Keratinocyte (primary cell): ENCODE data around the gene BLOC1S4. TPM values are rescaled to one million over a fixed set of nuclear protein-coding genes. Genes with fewer than 3 reads are reported as not detected.
"Not testable (repeated sequence)": the region's sequence is repeated elsewhere in the genome, so short reads cannot be mapped to it uniquely, and the experiment has no call there.

ENCODE experiments used
- DNase-seq: peaks from one replicate; pipeline ENCODE4 v3.0.0-alpha.2; 2011; ENCODE audit warnings: low read depth, missing footprints, low spot score
- FAIRE-seq: peaks from 2 replicates; lab custom pipeline; 2011; peaks lifted over from hg19 to GRCh38; lab: Jason Lieb, UNC
- H2AFZ ChIP-seq: 2 replicates; pipeline ENCODE4 v1.6.0; 2012; ENCODE audit warnings: low read length, control low read depth, inconsistent platforms; ENCODE audit not compliant: control insufficient read depth
- H3K27ac ChIP-seq: 2 replicates; pipeline ENCODE4 v1.5.1; 2011; ENCODE audit warnings: low read length; ENCODE audit not compliant: control insufficient read depth, insufficient read depth
- H3K27me3 ChIP-seq: 3 replicates; pipeline ENCODE4 v1.6.0; 2011; ENCODE audit warnings: low read length; ENCODE audit not compliant: control insufficient read depth, insufficient read depth; ENCODE audit errors: extremely low read depth
- H3K36me3 ChIP-seq, 2 experiments: 2 replicates in 1 of 2; 3 replicates in 1 of 2; pipeline ENCODE4 v1.5.1; 2011; ENCODE audit warnings: low read length in 2 of 2, mild to moderate bottlenecking in 1 of 2; ENCODE audit not compliant: control insufficient read depth in 2 of 2, insufficient read depth in 2 of 2; ENCODE audit errors: extremely low read depth in 1 of 2
- H3K4me1 ChIP-seq: 3 replicates; pipeline ENCODE4 v1.5.1; 2011; ENCODE audit warnings: low read length; ENCODE audit not compliant: control insufficient read depth, insufficient read depth; ENCODE audit errors: extremely low read depth
- H3K4me2 ChIP-seq: 3 replicates; pipeline ENCODE4 v1.6.0; 2011; ENCODE audit warnings: low read depth, low read length; ENCODE audit not compliant: control insufficient read depth, insufficient read depth; ENCODE audit errors: extremely low read depth
- H3K4me3 ChIP-seq, 3 experiments: fragments of 200-600 bp in 1 of 3; sonication (generic) in 1 of 3; 2 replicates in 2 of 3; 3 replicates in 1 of 3; pipeline ENCODE4 v1.5.1; 2011 to 2016; ENCODE audit warnings: low read length in 3 of 3, mild to moderate bottlenecking in 3 of 3, control low read depth in 2 of 3, inconsistent platforms in 1 of 3, low read depth in 1 of 3, mixed read lengths in 1 of 3, mixed run types in 1 of 3, moderate library complexity in 1 of 3; ENCODE audit not compliant: control insufficient read depth in 2 of 3, insufficient read depth in 2 of 3; ENCODE audit errors: extremely low read depth in 1 of 3
- H3K79me2 ChIP-seq: 2 replicates; pipeline ENCODE4 v1.6.0; 2012; ENCODE audit warnings: low read length; ENCODE audit not compliant: control insufficient read depth, insufficient read depth
- H3K9ac ChIP-seq: 3 replicates; pipeline ENCODE4 v1.6.0; 2011; ENCODE audit warnings: low read length; ENCODE audit not compliant: control insufficient read depth, insufficient read depth; ENCODE audit errors: extremely low read depth
- H3K9me1 ChIP-seq: 3 replicates; pipeline ENCODE4 v1.6.0; 2011; ENCODE audit warnings: low read length; ENCODE audit not compliant: control insufficient read depth, insufficient read depth; ENCODE audit errors: extremely low read depth
- H3K9me3 ChIP-seq: 2 replicates; pipeline ENCODE4 v1.5.1; 2012; ENCODE audit warnings: low read depth, low read length; ENCODE audit not compliant: control insufficient read depth
- H4K20me1 ChIP-seq: 3 replicates; pipeline ENCODE4 v1.6.0; 2011; ENCODE audit warnings: low read length; ENCODE audit not compliant: control insufficient read depth, insufficient read depth; ENCODE audit errors: extremely low read depth
- CTCF ChIP-seq, 3 experiments: IDR thresholded peaks in 1 of 3; conservative IDR thresholded peaks in 1 of 3; optimal IDR thresholded peaks in 1 of 3; 2 replicates in 2 of 3; 3 replicates in 1 of 3; pipeline versions ENCODE3 to v1.5.1; 2011; ENCODE audit warnings: low read length in 3 of 3, mild to moderate bottlenecking in 3 of 3, moderate library complexity in 2 of 3, control low read depth in 1 of 3, inconsistent platforms in 1 of 3; ENCODE audit not compliant: insufficient read depth in 2 of 3; ENCODE audit errors: extremely low read depth in 1 of 3
- EZH2 ChIP-seq: IDR thresholded peaks from one replicate; pipeline ENCODE4 v1.6.1; 2012; ENCODE audit warnings: inconsistent platforms, mild to moderate bottlenecking, low read length, moderate library complexity
- dilution Hi-C: fragments of 300-500 bp; cut with MboI; formaldehyde crosslinking; loops from one replicate; pipeline ENCODE4 v1.7.0; 2020; ENCODE audit warnings: low sequenced_read_pairs; ENCODE audit not compliant: extremely low pct_ligation_motif_present
- polyA plus RNA-seq, 5 experiments: library from polyadenylated mRNA; depleted of rRNA in 3 of 5; stranded (reverse) in 3 of 5; stranded (forward) in 1 of 5; unstranded in 1 of 5; fragments of >200 nt; gene quantifications; 1 replicate in 1 of 5; 2 replicates in 3 of 5; 3 replicates in 1 of 5; pipeline versions ENCODE4 v1.2.1 to v1.2.3, GENCODE V29; 2011 to 2012; ENCODE audit warnings: missing spikeins in 2 of 5, low read depth in 1 of 5, low replicate concordance in 1 of 5

The BLOC1S4 gene
- polyA plus RNA-seq, 1 donor (not counting 4 experiments of a cell fraction or from before 2014, with no cell fraction given), result 11.7 TPM

GRCh38 chr4:6671648-6672047 is 44.3 kb upstream of the BLOC1S4 start:
- no peak for DNase-seq
- no peak overlapping the region for H3K4me3 ChIP-seq
- H4K20me1 ChIP-seq, result peaks cover 4% of the 10 kb centered on the region
- no peaks in the 10 kb centered on the region for H3K9me3 ChIP-seq
- no peaks in the 10 kb centered on the region for H3K9me1 ChIP-seq
- no peak overlapping the region for H3K4me2 ChIP-seq
- H3K27me3 ChIP-seq, result no peaks in the 10 kb centered on the region
- H2AFZ ChIP-seq, result no peak overlapping the region
- H3K4me1 ChIP-seq, result peaks cover 19% of the 10 kb centered on the region
- dilution Hi-C loops, result no loop called here
- peaks cover 18% of the 10 kb centered on the region for H3K79me2 ChIP-seq
- H3K36me3 ChIP-seq, result peaks cover 5 to 11% of the 10 kb centered on the region in 2 experiments
- TF ChIP-seq CTCF (optimal IDR thresholded peaks at IDR 0.05 in 1 of 3, IDR thresholded peaks at IDR 0.05 in 1 of 3, conservative IDR thresholded peaks at IDR 0.05 in 1 of 3; ENCODE audit: extremely low read depth in 1 of 3, insufficient read depth in 2 of 3, low read length in 3 of 3) (no peak), EZH2 (no peak)
- H3K27ac ChIP-seq, result no peak overlapping the region
- FAIRE-seq, result no peak
- no peak overlapping the region for H3K9ac ChIP-seq

GRCh38 chr4:6672131-6672530 is 43.8 kb upstream of the BLOC1S4 start:
- no peak overlapping the region for H3K4me3 ChIP-seq
- no peaks in the 10 kb centered on the region for H3K27me3 ChIP-seq
- no peak for DNase-seq
- H4K20me1 ChIP-seq, result peaks cover 4% of the 10 kb centered on the region
- peaks cover 21% of the 10 kb centered on the region for H3K4me1 ChIP-seq
- FAIRE-seq, result no peak
- H3K4me2 ChIP-seq, result no peak overlapping the region
- peaks cover 23% of the 10 kb centered on the region for H3K79me2 ChIP-seq
- H3K9me1 ChIP-seq, result no peaks in the 10 kb centered on the region
- no peaks in the 10 kb centered on the region for H3K9me3 ChIP-seq
- TF ChIP-seq EZH2, result no peak
- no peak for TF ChIP-seq CTCF (optimal IDR thresholded peaks at IDR 0.05 in 1 of 3, IDR thresholded peaks at IDR 0.05 in 1 of 3, conservative IDR thresholded peaks at IDR 0.05 in 1 of 3; ENCODE audit: extremely low read depth in 1 of 3, insufficient read depth in 2 of 3, low read length in 3 of 3)
- H2AFZ ChIP-seq, result no peak overlapping the region
- dilution Hi-C loops, result no loop called here
- no peak overlapping the region for H3K9ac ChIP-seq
- H3K36me3 ChIP-seq, result peaks cover 5 to 13% of the 10 kb centered on the region in 2 experiments
- H3K27ac ChIP-seq, result no peak overlapping the region

GRCh38 chr4:6672541-6673190 is 43.3 kb upstream of the BLOC1S4 start:
- H3K79me2 ChIP-seq, result peaks cover 24% of the 10 kb centered on the region
- DNase-seq, H2AFZ ChIP-seq, dilution Hi-C loops, H3K27ac ChIP-seq, H3K9me1 ChIP-seq, H4K20me1 ChIP-seq, H3K9me3 ChIP-seq, H3K27me3 ChIP-seq, H3K9ac ChIP-seq, H3K4me2 ChIP-seq, H3K4me3 ChIP-seq, FAIRE-seq: not testable (repeated sequence)
- peaks cover 5 to 13% of the 10 kb centered on the region in 2 experiments for H3K36me3 ChIP-seq
- H3K4me1 ChIP-seq, result peaks cover 21% of the 10 kb centered on the region
